Endothelial cell of umbilical vein (primary cell): ENCODE results near the gene TSPAN9. TPM values are rescaled to one million over a fixed set of nuclear protein-coding genes. Genes with fewer than 3 reads are reported as not detected.

Source experiments
- BruUV-seq: library from RNA; stranded (reverse); fragments of 400-500 nt; replicated peaks from 2 replicates; lab custom pipeline; 2021; lab: Mats Ljungman, UMichigan
- CTCF ChIA-PET: fragments of 300-600, 350-600 bp; sonication (Branson Sonifier 250); formaldehyde crosslinking; loops from one replicate; lab custom pipeline; 2021; ENCODE audit warnings: antibody characterized with exemption, inconsistent platforms; lab: Charles Lee
- POLR2A ChIA-PET: fragments of 300-600, 350-600 bp; sonication (Branson Sonifier 250); formaldehyde crosslinking; loops from one replicate; lab custom pipeline; 2021; ENCODE audit warnings: antibody characterized with exemption, inconsistent platforms; lab: Charles Lee
- DNase-seq: peaks from one replicate; pipeline ENCODE4 v3.0.0-alpha.2; 2011; ENCODE audit warnings: low read depth, low spot score
- FAIRE-seq: peaks from 2 replicates; lab custom pipeline; 2011; peaks lifted over from hg19 to GRCh38; lab: Jason Lieb, UNC
- H2AFZ ChIP-seq: 2 replicates; pipeline ENCODE4 v1.6.0; 2012; ENCODE audit warnings: low read depth, low read length, control low read depth, inconsistent platforms
- H3K27ac ChIP-seq: 2 replicates; pipeline ENCODE4 v1.5.1; 2011; ENCODE audit warnings: low read depth, mild to moderate bottlenecking, control low read depth, low read length, moderate library complexity; ENCODE audit not compliant: insufficient read depth
- H3K27me3 ChIP-seq, 2 experiments: 2 replicates each; pipeline versions ENCODE4 v1.6.0 to v1.6.1; 2011; ENCODE audit warnings: low read length in 2 of 2, mixed read lengths in 1 of 2; ENCODE audit not compliant: control insufficient read depth in 2 of 2, insufficient read depth in 2 of 2
- H3K36me3 ChIP-seq, 2 experiments: 2 replicates in 1 of 2; 3 replicates in 1 of 2; pipeline ENCODE4 v1.5.1; 2011; ENCODE audit warnings: low read length in 2 of 2, mild to moderate bottlenecking in 1 of 2, moderate library complexity in 1 of 2; ENCODE audit not compliant: control insufficient read depth in 2 of 2, insufficient read depth in 2 of 2; ENCODE audit errors: extremely low read depth in 1 of 2
- H3K4me1 ChIP-seq: 3 replicates; pipeline ENCODE4 v1.5.1; 2011; ENCODE audit warnings: mild to moderate bottlenecking, low read length; ENCODE audit not compliant: control insufficient read depth, insufficient read depth; ENCODE audit errors: extremely low read depth
- H3K4me2 ChIP-seq: 2 replicates; pipeline ENCODE4 v1.6.1; 2011; ENCODE audit warnings: low read length, control low read depth, mixed read lengths; ENCODE audit not compliant: insufficient read depth
- H3K4me3 ChIP-seq, 3 experiments: fragments of 200-600 bp in 1 of 3; sonication (generic), shearing (Covaris generic) in 1 of 3; replicated peaks in 1 of 3; 2 replicates each; pipeline ENCODE4 v1.5.1; 2011 to 2016; ENCODE audit warnings: control low read depth in 3 of 3, low read length in 3 of 3, mild to moderate bottlenecking in 2 of 3, inconsistent platforms in 1 of 3, low read depth in 1 of 3, moderate library complexity in 1 of 3; ENCODE audit not compliant: insufficient read depth in 1 of 3
- H3K79me2 ChIP-seq: 2 replicates; pipeline ENCODE4 v1.6.0; 2012; ENCODE audit warnings: low read length, inconsistent platforms; ENCODE audit not compliant: control insufficient read depth, insufficient read depth
- H3K9ac ChIP-seq: replicated peaks from 2 replicates; pipeline ENCODE3; 2011; ENCODE audit warnings: low read length, control low read depth; ENCODE audit not compliant: insufficient read depth; ENCODE audit errors: extremely low read depth
- H3K9me1 ChIP-seq: replicated peaks from 3 replicates; pipeline ENCODE4 v1.6.0; 2011; ENCODE audit warnings: mild to moderate bottlenecking, low read length; ENCODE audit not compliant: control insufficient read depth, insufficient read depth; ENCODE audit errors: extremely low read depth
- H3K9me3 ChIP-seq: replicated peaks from 2 replicates; pipeline ENCODE4 v1.5.1; 2012; ENCODE audit warnings: low read length, inconsistent platforms; ENCODE audit not compliant: control insufficient read depth, insufficient read depth
- H4K20me1 ChIP-seq: replicated peaks from 2 replicates; pipeline ENCODE3; 2011; ENCODE audit warnings: mild to moderate bottlenecking, low read length; ENCODE audit not compliant: control insufficient read depth, insufficient read depth; ENCODE audit errors: extremely low read depth
- EZH2 ChIP-seq: IDR thresholded peaks from 2 replicates; pipeline ENCODE4 v1.6.1; 2012; ENCODE audit warnings: borderline replicate concordance, low read depth, mild to moderate bottlenecking, moderate library complexity, low read length, inconsistent platforms; ENCODE audit not compliant: severe bottlenecking
- FOS ChIP-seq: IDR thresholded peaks from 2 replicates; pipeline ENCODE4 v1.6.1; 2011; ENCODE audit warnings: mild to moderate bottlenecking, low read length, moderate library complexity, borderline replicate concordance; ENCODE audit not compliant: insufficient read depth
- GATA2 ChIP-seq: IDR thresholded peaks from 2 replicates; pipeline ENCODE4 v1.7.0; 2011; ENCODE audit warnings: low read depth, mild to moderate bottlenecking, moderate library complexity, mixed read lengths, low read length; ENCODE audit not compliant: insufficient read length, insufficient read depth
- JUN ChIP-seq: IDR thresholded peaks from 2 replicates; pipeline ENCODE4 v1.6.1; 2011; ENCODE audit warnings: borderline replicate concordance, low read depth; ENCODE audit not compliant: insufficient read length, insufficient read depth
- MYC ChIP-seq: IDR thresholded peaks from one replicate; pipeline ENCODE4 v1.6.1; 2011; ENCODE audit warnings: mild to moderate bottlenecking, low read depth, low read length
- POLR2A ChIP-seq: IDR thresholded peaks from 2 replicates; pipeline ENCODE4 v1.6.1; 2012; ENCODE audit warnings: low read depth, mild to moderate bottlenecking, control low read depth, low read length
- POLR2AphosphoS5 ChIP-seq: IDR thresholded peaks from 2 replicates; pipeline ENCODE4 v1.6.1; 2012; ENCODE audit warnings: low read depth, mild to moderate bottlenecking, control low read depth, low read length, moderate library complexity; ENCODE audit not compliant: insufficient read depth
- dilution Hi-C: fragments of 300-500 bp; cut with MboI; formaldehyde crosslinking; loops from one replicate; pipeline ENCODE4 v1.15.0; 2019; ENCODE audit warnings: low sequenced_read_pairs; ENCODE audit not compliant: extremely low pct_ligation_motif_present
- intact Hi-C: fragments of 100-400 bp; cut with micrococcal nuclease; formaldehyde crosslinking; loops from one replicate; pipeline ENCODE4 v1.10.0; 2022
- polyA plus RNA-seq, 4 experiments: library from polyadenylated mRNA; depleted of rRNA in 3 of 4; stranded (reverse) in 3 of 4; unstranded in 1 of 4; fragments of >200 nt; gene quantifications; 2 replicates each; pipeline versions ENCODE4 v1.2.1 to v1.2.3, GENCODE V29; 2011 to 2012; ENCODE audit warnings: missing spikeins in 1 of 4
- total RNA-seq: library from RNA; stranded (reverse); gene quantifications from 2 replicates; pipeline ENCODE4 v1.2.3, GENCODE V29; 2021
- TF ChIP-seq, protein P1 (sequence below): IDR thresholded peaks from 2 replicates; pipeline ENCODE4 v1.6.1; 2011; ENCODE audit not compliant: insufficient read depth, insufficient read length
- TF ChIP-seq, protein P2 (sequence below), 2 donors: IDR thresholded peaks; 1 replicate in 1 of 2; 2 replicates in 1 of 2; pipeline ENCODE4 v1.5.1; 2011; ENCODE audit warnings: low read length in 2 of 2, mild to moderate bottlenecking in 2 of 2, moderate library complexity in 2 of 2, control low read depth in 1 of 2, inconsistent platforms in 1 of 2, low read depth in 1 of 2; ENCODE audit not compliant: insufficient read depth in 1 of 2; ENCODE audit errors: extremely low read depth in 1 of 2

Gene TSPAN9
- total and polyA plus RNA-seq, 2 donors (not counting 3 experiments of a cell fraction or from before 2014, with no cell fraction given): 43.3 to 66.8 TPM

DNA sequence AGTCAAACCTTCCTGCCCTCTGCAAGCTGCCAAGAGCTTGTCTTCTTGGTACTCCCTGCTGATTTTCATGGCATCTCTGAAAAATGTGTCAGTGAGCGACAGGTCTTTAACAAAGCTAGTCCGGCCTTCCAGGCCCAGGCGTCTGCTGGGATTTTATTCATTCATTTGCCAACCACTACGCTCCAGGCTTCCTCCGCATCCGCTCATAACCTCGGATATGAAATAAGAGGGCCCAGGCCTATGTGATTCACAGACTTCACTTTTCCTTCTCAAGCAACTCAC is 13.8 kb downstream of the TSPAN9 start:
- Histone ChIP-seq H3K9me3 (no peaks in the 10 kb centered on the region), H3K9ac (no peak overlapping the region), H3K4me3 (no peak overlapping the region), H3K9me1 (no peaks in the 10 kb centered on the region), H2AFZ (no peak overlapping the region), H3K36me3 (peaks cover 0 to 12% of the 10 kb centered on the region in 2 experiments), H3K27me3 (no peaks in the 10 kb centered on the region), H4K20me1 (no peaks in the 10 kb centered on the region), H3K4me1 (peaks cover 4% of the 10 kb centered on the region), H3K79me2 (no peaks in the 10 kb centered on the region), H3K4me2 (no peak overlapping the region), H3K27ac (no peak overlapping the region)
- intact Hi-C loops (no loop called here), dilution Hi-C loops (no loop called here)
- FAIRE-seq (no peak), DNase-seq (no peak)
- no peak for TF ChIP-seq EZH2
- no peak for TF ChIP-seq GATA2
- TF ChIP-seq POLR2A: no peak
- TF ChIP-seq, protein P1, sequence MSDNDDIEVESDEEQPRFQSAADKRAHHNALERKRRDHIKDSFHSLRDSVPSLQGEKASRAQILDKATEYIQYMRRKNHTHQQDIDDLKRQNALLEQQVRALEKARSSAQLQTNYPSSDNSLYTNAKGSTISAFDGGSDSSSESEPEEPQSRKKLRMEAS: no peak
- no peak for TF ChIP-seq MYC
- no peak for TF ChIP-seq JUN
- TF ChIP-seq, protein P2, sequence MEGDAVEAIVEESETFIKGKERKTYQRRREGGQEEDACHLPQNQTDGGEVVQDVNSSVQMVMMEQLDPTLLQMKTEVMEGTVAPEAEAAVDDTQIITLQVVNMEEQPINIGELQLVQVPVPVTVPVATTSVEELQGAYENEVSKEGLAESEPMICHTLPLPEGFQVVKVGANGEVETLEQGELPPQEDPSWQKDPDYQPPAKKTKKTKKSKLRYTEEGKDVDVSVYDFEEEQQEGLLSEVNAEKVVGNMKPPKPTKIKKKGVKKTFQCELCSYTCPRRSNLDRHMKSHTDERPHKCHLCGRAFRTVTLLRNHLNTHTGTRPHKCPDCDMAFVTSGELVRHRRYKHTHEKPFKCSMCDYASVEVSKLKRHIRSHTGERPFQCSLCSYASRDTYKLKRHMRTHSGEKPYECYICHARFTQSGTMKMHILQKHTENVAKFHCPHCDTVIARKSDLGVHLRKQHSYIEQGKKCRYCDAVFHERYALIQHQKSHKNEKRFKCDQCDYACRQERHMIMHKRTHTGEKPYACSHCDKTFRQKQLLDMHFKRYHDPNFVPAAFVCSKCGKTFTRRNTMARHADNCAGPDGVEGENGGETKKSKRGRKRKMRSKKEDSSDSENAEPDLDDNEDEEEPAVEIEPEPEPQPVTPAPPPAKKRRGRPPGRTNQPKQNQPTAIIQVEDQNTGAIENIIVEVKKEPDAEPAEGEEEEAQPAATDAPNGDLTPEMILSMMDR (IDR thresholded peaks at IDR 0.05; ENCODE audit: extremely low read depth in 1 of 2, insufficient read depth in 1 of 2, low read depth in 1 of 2, low read length in 2 of 2): no peak
- TF ChIP-seq POLR2AphosphoS5: no peak
- TF ChIP-seq FOS: no peak
- ChIA-PET CTCF (no interaction called here), POLR2A (no interaction called here)
- BruUV-seq: no TSS peak
